SK-N-SH treated with all-trans-retinoic acid at 6 μM for 48 hours (cell line): Measurements from ENCODE around the gene ZCCHC24.

ENCODE experiments used
- ARNTL ChIP-seq: fragments of 450-650 bp; formaldehyde crosslinking; IDR thresholded peaks from 2 replicates; pipeline ENCODE4 v1.5.0; 2020; ENCODE audit warnings: low read depth, mild to moderate bottlenecking, moderate library complexity, borderline replicate concordance
- BACH2 ChIP-seq: fragments of 250-450 bp; sonication (Bioruptor Pico); IDR thresholded peaks from 2 replicates; pipeline ENCODE4 v1.9.0; 2021; ENCODE audit warnings: mild to moderate bottlenecking, borderline replicate concordance
- CSDC2 ChIP-seq: fragments of 250-450 bp; sonication (Bioruptor Pico); IDR thresholded peaks from 2 replicates; pipeline ENCODE4 v1.5.0; 2020; ENCODE audit warnings: mild to moderate bottlenecking, moderate library complexity
- ESRRG ChIP-seq: fragments of 250-450 bp; sonication (Bioruptor Pico); IDR thresholded peaks from 2 replicates; pipeline ENCODE4 v1.6.1; 2021; ENCODE audit warnings: mild to moderate bottlenecking
- PPARA ChIP-seq: fragments of 250-450 bp; sonication (Bioruptor Pico); IDR thresholded peaks from 2 replicates; pipeline ENCODE4 v1.5.0; 2020; ENCODE audit warnings: mild to moderate bottlenecking, borderline replicate concordance
- RARB ChIP-seq: fragments of 250-450 bp; sonication (Bioruptor Pico); IDR thresholded peaks from 2 replicates; pipeline ENCODE4 v1.8.0; 2021; ENCODE audit warnings: mild to moderate bottlenecking, moderate library complexity
- SNAI2 ChIP-seq: fragments of 250-450 bp; sonication (Bioruptor Pico); IDR thresholded peaks from 2 replicates; pipeline ENCODE4 v1.5.0; 2020; ENCODE audit warnings: mild to moderate bottlenecking, moderate library complexity
- TCF4 ChIP-seq: fragments of 250-450 bp; sonication (Bioruptor Pico); IDR thresholded peaks from 2 replicates; pipeline ENCODE4 v1.8.0; 2021; ENCODE audit warnings: mild to moderate bottlenecking, moderate library complexity, borderline replicate concordance
- TOX ChIP-seq: fragments of 250-450 bp; sonication (Bioruptor Pico); IDR thresholded peaks from 2 replicates; pipeline ENCODE4 v1.8.0; 2021; ENCODE audit warnings: mild to moderate bottlenecking, moderate library complexity, borderline replicate concordance
- ZFP3 ChIP-seq: fragments of 250-450 bp; sonication (Bioruptor Pico); IDR thresholded peaks from 2 replicates; pipeline ENCODE4 v1.5.0; 2020; ENCODE audit warnings: mild to moderate bottlenecking, moderate library complexity
- ZFP30 ChIP-seq: fragments of 450-650 bp; formaldehyde crosslinking; IDR thresholded peaks from 2 replicates; pipeline ENCODE4 v1.5.0; 2022; ENCODE audit warnings: mild to moderate bottlenecking, moderate library complexity
- TF ChIP-seq, protein P1 (sequence below): fragments of 250-450 bp; sonication (Bioruptor Pico); IDR thresholded peaks from 2 replicates; pipeline ENCODE4 v1.8.0; 2020; ENCODE audit warnings: mild to moderate bottlenecking, moderate library complexity, borderline replicate concordance
- TF ChIP-seq, protein P2 (sequence below): fragments of 250-450 bp; sonication (Bioruptor Pico); IDR thresholded peaks from 2 replicates; pipeline ENCODE4 v1.5.0; 2020; ENCODE audit warnings: mild to moderate bottlenecking, moderate library complexity

DNA sequence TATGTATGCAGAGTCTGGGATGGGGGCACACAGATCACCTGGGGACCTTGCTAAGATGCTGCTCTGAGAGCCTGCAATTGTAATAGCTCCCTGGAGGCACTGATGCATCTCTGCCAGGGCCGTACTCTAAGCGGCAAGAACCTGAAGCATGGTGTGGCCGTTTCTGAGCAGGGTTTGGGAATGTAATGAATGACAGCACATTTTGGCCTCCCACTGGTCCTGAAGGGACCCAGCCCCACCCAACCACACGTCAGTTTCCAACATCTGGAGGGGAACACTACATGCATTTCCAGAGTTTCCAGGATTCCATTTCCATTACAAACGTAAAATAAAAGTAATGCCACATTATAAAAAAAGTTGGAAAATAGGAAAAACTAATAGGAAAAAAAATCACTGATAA lies 14.0 kb downstream of the ZCCHC24 start:
- TF ChIP-seq, protein P1, sequence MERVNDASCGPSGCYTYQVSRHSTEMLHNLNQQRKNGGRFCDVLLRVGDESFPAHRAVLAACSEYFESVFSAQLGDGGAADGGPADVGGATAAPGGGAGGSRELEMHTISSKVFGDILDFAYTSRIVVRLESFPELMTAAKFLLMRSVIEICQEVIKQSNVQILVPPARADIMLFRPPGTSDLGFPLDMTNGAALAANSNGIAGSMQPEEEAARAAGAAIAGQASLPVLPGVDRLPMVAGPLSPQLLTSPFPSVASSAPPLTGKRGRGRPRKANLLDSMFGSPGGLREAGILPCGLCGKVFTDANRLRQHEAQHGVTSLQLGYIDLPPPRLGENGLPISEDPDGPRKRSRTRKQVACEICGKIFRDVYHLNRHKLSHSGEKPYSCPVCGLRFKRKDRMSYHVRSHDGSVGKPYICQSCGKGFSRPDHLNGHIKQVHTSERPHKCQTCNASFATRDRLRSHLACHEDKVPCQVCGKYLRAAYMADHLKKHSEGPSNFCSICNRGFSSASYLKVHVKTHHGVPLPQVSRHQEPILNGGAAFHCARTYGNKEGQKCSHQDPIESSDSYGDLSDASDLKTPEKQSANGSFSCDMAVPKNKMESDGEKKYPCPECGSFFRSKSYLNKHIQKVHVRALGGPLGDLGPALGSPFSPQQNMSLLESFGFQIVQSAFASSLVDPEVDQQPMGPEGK (CRISPR knock-in tag): no peak
- TF ChIP-seq TOX (no peak), ESRRG (CRISPR knock-in tag) (no peak), ARNTL (no peak), PPARA (CRISPR knock-in tag) (no peak), SNAI2 (no peak), CSDC2 (CRISPR knock-in tag) (no peak), TCF4 (CRISPR knock-in tag) (no peak), ZFP3 (no peak), BACH2 (no peak), RARB (CRISPR knock-in tag) (no peak), ZFP30 (CRISPR knock-in tag) (no peak)
- TF ChIP-seq, protein P2, sequence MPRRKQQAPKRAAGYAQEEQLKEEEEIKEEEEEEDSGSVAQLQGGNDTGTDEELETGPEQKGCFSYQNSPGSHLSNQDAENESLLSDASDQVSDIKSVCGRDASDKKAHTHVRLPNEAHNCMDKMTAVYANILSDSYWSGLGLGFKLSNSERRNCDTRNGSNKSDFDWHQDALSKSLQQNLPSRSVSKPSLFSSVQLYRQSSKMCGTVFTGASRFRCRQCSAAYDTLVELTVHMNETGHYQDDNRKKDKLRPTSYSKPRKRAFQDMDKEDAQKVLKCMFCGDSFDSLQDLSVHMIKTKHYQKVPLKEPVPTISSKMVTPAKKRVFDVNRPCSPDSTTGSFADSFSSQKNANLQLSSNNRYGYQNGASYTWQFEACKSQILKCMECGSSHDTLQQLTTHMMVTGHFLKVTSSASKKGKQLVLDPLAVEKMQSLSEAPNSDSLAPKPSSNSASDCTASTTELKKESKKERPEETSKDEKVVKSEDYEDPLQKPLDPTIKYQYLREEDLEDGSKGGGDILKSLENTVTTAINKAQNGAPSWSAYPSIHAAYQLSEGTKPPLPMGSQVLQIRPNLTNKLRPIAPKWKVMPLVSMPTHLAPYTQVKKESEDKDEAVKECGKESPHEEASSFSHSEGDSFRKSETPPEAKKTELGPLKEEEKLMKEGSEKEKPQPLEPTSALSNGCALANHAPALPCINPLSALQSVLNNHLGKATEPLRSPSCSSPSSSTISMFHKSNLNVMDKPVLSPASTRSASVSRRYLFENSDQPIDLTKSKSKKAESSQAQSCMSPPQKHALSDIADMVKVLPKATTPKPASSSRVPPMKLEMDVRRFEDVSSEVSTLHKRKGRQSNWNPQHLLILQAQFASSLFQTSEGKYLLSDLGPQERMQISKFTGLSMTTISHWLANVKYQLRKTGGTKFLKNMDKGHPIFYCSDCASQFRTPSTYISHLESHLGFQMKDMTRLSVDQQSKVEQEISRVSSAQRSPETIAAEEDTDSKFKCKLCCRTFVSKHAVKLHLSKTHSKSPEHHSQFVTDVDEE: no peak
